Breast epithelium (tissue), 3 donors: ENCODE measurements around the gene POGK.

Source experiments
- CTCF ChIP-seq, 3 donors: fragments of 450-650 bp; IDR thresholded peaks; one replicate each; pipeline ENCODE4 v1.5.1; 2016 to 2017; ENCODE audit warnings: antibody characterized with exemption in 3 of 3, mild to moderate bottlenecking in 3 of 3, moderate library complexity in 3 of 3
- POLR2A ChIP-seq: fragments of 450-650 bp; IDR thresholded peaks from one replicate; pipeline ENCODE4 v1.6.1; 2016; ENCODE audit warnings: antibody characterized with exemption, mild to moderate bottlenecking, moderate library complexity
- POLR2AphosphoS5 ChIP-seq, 3 donors: sonication (generic); formaldehyde crosslinking; IDR thresholded peaks; one replicate each; pipeline ENCODE4 v1.6.1; 2017; ENCODE audit warnings: antibody characterized with exemption in 3 of 3

- no peak for TF ChIP-seq POLR2A
- TF ChIP-seq CTCF (IDR thresholded peaks at IDR 0.05): no peak
- TF ChIP-seq POLR2AphosphoS5 (IDR thresholded peaks at IDR 0.05): no peak
These were observed 43.6 kb downstream of the POGK start for GRCh38 chr1:166882893-166883292.
